Cardiac fibroblast (primary cell): ENCODE results near the gene EP300.
"Not testable (repeated sequence)": the region's sequence is repeated elsewhere in the genome, so short reads cannot be mapped to it uniquely, and the experiment has no call there.

Source experiments
- DNase-seq, 2 donors: peaks; one replicate each; pipeline versions ENCODE4 v3.0.0 to v3.0.0-alpha.2; 2010; ENCODE audit warnings: low read depth in 2 of 2
- H3K4me3 ChIP-seq, 2 donors: replicated peaks in 1 of 2; 1 replicate in 1 of 2; 2 replicates in 1 of 2; pipeline ENCODE4 v1.5.1; 2011; ENCODE audit warnings: low read depth in 2 of 2, low read length in 2 of 2, mild to moderate bottlenecking in 2 of 2, moderate library complexity in 1 of 2
- CTCF ChIP-seq: IDR thresholded peaks from one replicate; pipeline ENCODE4 v1.5.1; 2011; ENCODE audit warnings: low read depth, mild to moderate bottlenecking, low read length, inconsistent platforms

Gene EP300

GRCh38 chr22:41127451-41127850, 35.1 kb downstream of the EP300 start:
- no peak for DNase-seq
- H3K4me3 ChIP-seq: no peak overlapping the region
- TF ChIP-seq CTCF: no peak

- no peak for DNase-seq
- no peak for TF ChIP-seq CTCF
- H3K4me3 ChIP-seq: no peak overlapping the region
These were observed 36.2 kb downstream of the EP300 start for GRCh38 chr22:41128606-41129005.

- DNase-seq: peak in 1 of 2 donors; percentile 12
- no peak for TF ChIP-seq CTCF
- no peak overlapping the region for H3K4me3 ChIP-seq
These were observed 40.2 kb downstream of the EP300 start for GRCh38 chr22:41132550-41132949.

GRCh38 chr22:41140365-41140957, 48.1 kb downstream of the EP300 start:
- no peak overlapping the region for H3K4me3 ChIP-seq
- no peak for TF ChIP-seq CTCF

GRCh38 chr22:41145921-41146320, 53.5 kb downstream of the EP300 start:
- not testable (repeated sequence) for H3K4me3 ChIP-seq, DNase-seq

More at GRCh38 chr22:41140365-41140957, 48.1 kb downstream of the EP300 start:
- no peak for DNase-seq

- H3K4me3 ChIP-seq: no peak overlapping the region
- no peak for TF ChIP-seq CTCF
- DNase-seq: peak in 1 of 2 donors; percentile 7
These were observed 54.2 kb downstream of the EP300 start for GRCh38 chr22:41146573-41146972.

GRCh38 chr22:41147722-41148121, 55.3 kb downstream of the EP300 start:
- no peak for DNase-seq
- H3K4me3 ChIP-seq: no peak overlapping the region
- no peak for TF ChIP-seq CTCF
